GM12878 (cell line): ENCODE results near the gene GALNT9. TPM values are rescaled to one million over a fixed set of nuclear protein-coding genes. Genes with fewer than 3 reads are reported as not detected.

Experiments used
- ATAC-seq: fragments of 200-7000 bp; cut with Tn5 transposase; 3 replicates; pipeline ENCODE4 v1.9.1; 2020; ENCODE audit warnings: mild to moderate bottlenecking, moderate library complexity
- BruUV-seq: library from RNA; stranded (reverse); fragments of 400-500 nt; replicated peaks from 2 replicates; lab custom pipeline; 2021; lab: Mats Ljungman, UMichigan
- CTCF ChIA-PET: fragments of 300-600 bp; sonication (Branson Sonifier 250); formaldehyde crosslinking; extraction: SDS; loops from one replicate; lab custom pipeline; 2021; ENCODE audit warnings: inconsistent platforms; lab: Yijun Ruan, JAX
- POLR2A ChIA-PET: fragments of 350-600 bp; formaldehyde crosslinking; extraction: SDS; loops from one replicate; lab custom pipeline; 2021; ENCODE audit warnings: inconsistent platforms; lab: Charles Lee
- RAD21 ChIA-PET: fragments of 300-600 bp; sonication (Branson Sonifier 250); formaldehyde crosslinking; loops from one replicate; lab custom pipeline; 2023; ENCODE audit warnings: antibody characterized with exemption; ENCODE audit not compliant: unreplicated experiment; lab: Charles Lee
- SMC1A ChIA-PET: fragments of 300-600 bp; sonication (Branson Sonifier 250); formaldehyde crosslinking; loops from one replicate; lab custom pipeline; 2023; ENCODE audit not compliant: unreplicated experiment, uncharacterized antibody; lab: Charles Lee
- DNase-seq: peaks from one replicate; pipeline ENCODE4 v3.0.0-alpha.2; 2011; ENCODE audit warnings: low read depth, low spot score
- FAIRE-seq: peaks from 3 replicates; lab custom pipeline; 2011; peaks lifted over from hg19 to GRCh38; lab: Jason Lieb, UNC
- H2AFZ ChIP-seq: 2 replicates; pipeline ENCODE4 v1.6.0; 2011; ENCODE audit warnings: low read depth, low read length, control low read depth; ENCODE audit not compliant: control insufficient read depth
- H3K27ac ChIP-seq: 2 replicates; pipeline ENCODE4 v1.5.1; 2011; ENCODE audit warnings: control low read depth; ENCODE audit not compliant: control insufficient read depth, insufficient read depth
- H3K27me3 ChIP-seq, 2 experiments: replicated peaks in 1 of 2; 2 replicates each; pipeline versions ENCODE4 v1.6.0 to v1.6.1; 2011; ENCODE audit warnings: low read length in 1 of 2; ENCODE audit not compliant: control insufficient read depth in 2 of 2, insufficient read depth in 2 of 2
- H3K36me3 ChIP-seq, 2 experiments: 2 replicates each; pipeline ENCODE4 v1.5.1; 2011; ENCODE audit warnings: low read length in 1 of 2; ENCODE audit not compliant: control insufficient read depth in 2 of 2, insufficient read depth in 2 of 2
- H3K4me1 ChIP-seq: 2 replicates; pipeline ENCODE4 v1.6.1; 2011; ENCODE audit warnings: mild to moderate bottlenecking, low read length, moderate library complexity, mixed read lengths; ENCODE audit not compliant: control insufficient read depth, insufficient read depth
- H3K4me2 ChIP-seq: 2 replicates; pipeline ENCODE4 v1.6.0; 2011; ENCODE audit warnings: control low read depth; ENCODE audit not compliant: control insufficient read depth, insufficient read depth
- H3K4me3 ChIP-seq: fragments of 200-600 bp; sonication (generic); 2 replicates; pipeline ENCODE4 v1.5.1; 2016
- H3K79me2 ChIP-seq: 2 replicates; pipeline ENCODE4 v1.6.0; 2011; ENCODE audit warnings: low read length; ENCODE audit not compliant: control insufficient read depth, insufficient read depth
- H3K9ac ChIP-seq: 2 replicates; pipeline ENCODE4 v1.8.0; 2011; ENCODE audit warnings: low read length, control low read depth, mixed read lengths; ENCODE audit not compliant: control insufficient read depth, insufficient read depth
- H3K9me3 ChIP-seq: replicated peaks from 3 replicates; pipeline ENCODE4 v1.5.1; 2011; ENCODE audit warnings: mild to moderate bottlenecking, low read length; ENCODE audit not compliant: control insufficient read depth, insufficient read depth
- H4K20me1 ChIP-seq: 2 replicates; pipeline ENCODE4 v1.6.0; 2011; ENCODE audit not compliant: control insufficient read depth, insufficient read depth
- HDGF ChIP-seq: fragments of 450-650 bp; IDR thresholded peaks from 2 replicates; pipeline ENCODE4 v1.6.1; 2016; ENCODE audit warnings: antibody characterized with exemption
- KDM1A ChIP-seq: fragments of 200-600 bp; sonication (generic); IDR thresholded peaks from 2 replicates; pipeline ENCODE4 v1.6.1; 2016; ENCODE audit warnings: borderline replicate concordance
- PAX5 ChIP-seq: IDR thresholded peaks from 2 replicates; pipeline ENCODE4 v1.6.1; 2011; ENCODE audit warnings: low read depth, low read length, borderline replicate concordance
- PKNOX1 ChIP-seq: fragments of 450-650 bp; IDR thresholded peaks from 2 replicates; pipeline ENCODE4 v1.6.1; 2016; ENCODE audit warnings: mild to moderate bottlenecking
- ZSCAN29 ChIP-seq: fragments of 450-650 bp; IDR thresholded peaks from 2 replicates; pipeline ENCODE4 v1.6.1; 2017; ENCODE audit warnings: mild to moderate bottlenecking, moderate library complexity
- WGBS: methylation state at CpG from one replicate; pipeline ENCODE4 v1.1.6; 2016; ENCODE audit warnings: low lambda C conversion rate; ENCODE audit not compliant: insufficient replicate concordance, insufficient coverage; ENCODE audit errors: missing lambda C conversion rate; 5-methylcytosine and 5-hydroxymethylcytosine counted together
- in situ Hi-C: fragments of 300-500 bp; cut with MboI; formaldehyde crosslinking; loops from 9 replicates; pipeline ENCODE4 v1.14.3; 2018; ENCODE audit warnings: mixed read lengths
- intact Hi-C: fragments of 100-400 bp; cut with micrococcal nuclease; formaldehyde crosslinking; loops from one replicate; pipeline ENCODE4 v1.14.2; 2022; ENCODE audit not compliant: unreplicated experiment
- polyA plus RNA-seq, 11 experiments: library from polyadenylated mRNA; depleted of rRNA in 4 of 11; unstranded in 6 of 11; stranded (reverse) in 5 of 11; fragments of >200 nt; fragmentation: Nextera tagmentation in 4 of 11; fragmentation: Illumina TruSeq in 1 of 11; extraction: Ambion mirVana in 4 of 11; extraction: Trizol in 1 of 11; gene quantifications; 1 replicate in 1 of 11; 2 replicates in 10 of 11; pipeline versions ENCODE4 v1.2.1 to v1.2.3, GENCODE V29; 2011 to 2016; ENCODE audit warnings: inconsistent platforms in 2 of 11, missing spikeins in 2 of 11, low read depth in 1 of 11
- total RNA-seq, 4 experiments: library from RNA; depleted of rRNA in 3 of 4; stranded (reverse); fragments of >200 nt in 3 of 4; fragmentation: Illumina TruSeq in 1 of 4; extraction: Trizol in 1 of 4; gene quantifications; 2 replicates each; pipeline versions ENCODE4 v1.2.1 to v1.2.3, GENCODE V29; 2013 to 2021
- TF ChIP-seq, protein P1 (sequence below): fragments of 450-650 bp; IDR thresholded peaks from 2 replicates; pipeline ENCODE4 v1.6.1; 2014; ENCODE audit warnings: mild to moderate bottlenecking
- TF ChIP-seq, protein P2 (sequence below): IDR thresholded peaks from 2 replicates; pipeline ENCODE4 v1.6.1; 2011; ENCODE audit warnings: low read depth, low read length, improper control_type of control experiment, borderline replicate concordance

The GALNT9 gene
- total and polyA plus RNA-seq, 10 of the 15 experiments (the other 5 are each of a cell fraction or from before 2014, with no cell fraction given), result 0.04 TPM; not detected in 9

GRCh38 chr12:132238884-132239283, 90.5 kb downstream of the GALNT9 start:
- no peak for FAIRE-seq
- Histone ChIP-seq H3K4me2 (no peak overlapping the region), H3K9ac (no peak overlapping the region), H3K4me1 (no peaks in the 10 kb centered on the region), H3K27ac (no peak overlapping the region), H3K36me3 (no peaks in the 10 kb centered on the region), H3K4me3 (no peak overlapping the region), H2AFZ (no peak overlapping the region), H3K79me2 (no peaks in the 10 kb centered on the region), H3K9me3 (no peaks in the 10 kb centered on the region; the same call in 2 of the 3 replicates), H3K27me3 (no peaks in the 10 kb centered on the region), H4K20me1 (no peaks in the 10 kb centered on the region)
- BruUV-seq, result no TSS peak
- POLR2A ChIA-PET, result no interaction called here
- in situ Hi-C loops (no loop called here), intact Hi-C loops (no loop called here)
- ATAC-seq, result no peak
- CTCF ChIA-PET, result no interaction called here
- RAD21 ChIA-PET, result no interaction called here
- DNase-seq, result no peak
- no peak for TF ChIP-seq HDGF
- TF ChIP-seq, protein P1, sequence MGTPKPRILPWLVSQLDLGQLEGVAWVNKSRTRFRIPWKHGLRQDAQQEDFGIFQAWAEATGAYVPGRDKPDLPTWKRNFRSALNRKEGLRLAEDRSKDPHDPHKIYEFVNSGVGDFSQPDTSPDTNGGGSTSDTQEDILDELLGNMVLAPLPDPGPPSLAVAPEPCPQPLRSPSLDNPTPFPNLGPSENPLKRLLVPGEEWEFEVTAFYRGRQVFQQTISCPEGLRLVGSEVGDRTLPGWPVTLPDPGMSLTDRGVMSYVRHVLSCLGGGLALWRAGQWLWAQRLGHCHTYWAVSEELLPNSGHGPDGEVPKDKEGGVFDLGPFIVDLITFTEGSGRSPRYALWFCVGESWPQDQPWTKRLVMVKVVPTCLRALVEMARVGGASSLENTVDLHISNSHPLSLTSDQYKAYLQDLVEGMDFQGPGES, result no peak
- TF ChIP-seq ZSCAN29, result no peak
- no peak for TF ChIP-seq KDM1A
- no peak for TF ChIP-seq PAX5
- TF ChIP-seq, protein P2, sequence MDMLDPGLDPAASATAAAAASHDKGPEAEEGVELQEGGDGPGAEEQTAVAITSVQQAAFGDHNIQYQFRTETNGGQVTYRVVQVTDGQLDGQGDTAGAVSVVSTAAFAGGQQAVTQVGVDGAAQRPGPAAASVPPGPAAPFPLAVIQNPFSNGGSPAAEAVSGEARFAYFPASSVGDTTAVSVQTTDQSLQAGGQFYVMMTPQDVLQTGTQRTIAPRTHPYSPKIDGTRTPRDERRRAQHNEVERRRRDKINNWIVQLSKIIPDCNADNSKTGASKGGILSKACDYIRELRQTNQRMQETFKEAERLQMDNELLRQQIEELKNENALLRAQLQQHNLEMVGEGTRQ, result no peak
- no peak for TF ChIP-seq PKNOX1
- 60% methylated on average over 5 of the region's 5 CpGs for WGBS
- SMC1A ChIA-PET, result no interaction called here
